ENCODE measurements around the gene MYO1D. TPM values are rescaled to one million over a fixed set of nuclear protein-coding genes. Genes with fewer than 3 reads are reported as not detected.

Gene MYO1D
- total RNA-seq, 1 experiment from 2014 or later = 23.5 TPM

DNA sequence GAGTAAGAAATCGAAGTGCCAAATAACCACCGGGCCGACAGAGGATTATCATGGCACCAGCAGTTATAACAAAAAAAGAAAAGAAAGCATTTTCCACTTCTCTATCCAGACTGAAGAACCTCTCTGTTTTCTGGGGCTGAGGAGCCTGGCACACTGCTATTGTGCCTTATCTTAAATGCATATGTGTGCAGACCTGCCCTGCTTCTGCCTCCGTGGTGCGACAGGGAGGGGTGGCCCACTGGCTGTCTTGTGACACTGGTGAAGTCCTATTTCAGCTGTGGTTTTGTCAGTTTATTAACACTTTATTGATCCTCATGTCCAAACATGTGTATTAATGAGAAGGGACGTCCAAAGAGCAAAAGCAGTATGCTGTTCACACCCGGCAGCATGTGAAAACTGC lies 334.7 kb downstream of the MYO1D start:
- Histone ChIP-seq H3K4me2 (ENCODE audit: low read length) (no peak overlapping the region), H2AFZ (ENCODE audit: low read length) (no peak overlapping the region), H3K36me3 (ENCODE audit: low read depth, low read length) (no peaks in the 10 kb centered on the region), H3K27ac (ENCODE audit: low read length) (no peak overlapping the region), H3K9ac (ENCODE audit: low read length) (no peak overlapping the region), H3K4me1 (ENCODE audit: insufficient read depth, low read length) (no peaks in the 10 kb centered on the region), H3F3A (ENCODE audit: low read length, unreplicated experiment) (no peaks in the 10 kb centered on the region), H4K20me1 (ENCODE audit: low read length) (no peaks in the 10 kb centered on the region), H3K27me3 (ENCODE audit: low read length) (no peaks in the 10 kb centered on the region), H3K9me3 (ENCODE audit: low read length) (no peaks in the 10 kb centered on the region), H3K79me2 (ENCODE audit: low read length) (no peaks in the 10 kb centered on the region), H3K9me2 (replicated peaks; ENCODE audit: low read length) (no peaks in the 10 kb centered on the region), H3K4me3 (ENCODE audit: low read length) (no peak overlapping the region)
- DNase-seq (no peak), ATAC-seq (no peak)
- no TSS peak for BruUV-seq (replicated peaks)
- TF ChIP-seq EZH2phosphoT487 (IDR thresholded peaks at IDR 0.05; ENCODE audit: borderline replicate concordance, low read length) (no peak), EZH2 (IDR thresholded peaks at IDR 0.05; ENCODE audit: low read length, unreplicated experiment) (no peak), CTCF (conservative IDR thresholded peaks at IDR 0.05; ENCODE audit: low read depth, low read length) (no peak)
- intact Hi-C loops (cut with micrococcal nuclease) = no loop called here
- ChIA-PET POLR2A (ENCODE audit: unreplicated experiment) (no interaction called here), CTCF (no interaction called here)

DNA sequence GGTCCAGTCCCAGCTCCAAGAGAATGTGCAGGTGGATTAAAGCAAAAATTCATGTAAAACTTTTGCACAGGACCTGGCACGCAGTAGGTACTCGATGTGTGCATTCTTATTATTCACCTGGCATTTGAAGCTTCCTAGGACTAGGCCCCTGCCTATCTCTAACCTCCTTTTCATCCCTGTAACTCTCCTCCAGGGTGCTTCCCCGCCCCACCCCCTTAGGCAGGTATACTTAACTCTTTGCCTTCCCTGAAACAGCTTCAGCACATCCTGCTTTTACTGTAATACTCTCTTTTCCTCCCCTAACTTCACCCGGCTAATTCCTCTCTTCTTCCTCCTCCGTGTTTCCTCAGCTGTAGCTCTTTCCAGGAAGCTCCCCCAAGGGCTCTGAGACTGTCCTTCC lies 335.3 kb downstream of the MYO1D start:
- POLR2A ChIA-PET (ENCODE audit: unreplicated experiment) = no interaction called here
- CTCF ChIA-PET = no interaction called here
- ATAC-seq = no peak
- H2AFZ ChIP-seq (ENCODE audit: low read length) = no peak overlapping the region
- H3K27ac ChIP-seq (ENCODE audit: low read length) = no peak overlapping the region
- DNase-seq = no peak
- H3K4me3 ChIP-seq (ENCODE audit: low read length) = no peak overlapping the region
- H3K27me3 ChIP-seq (ENCODE audit: low read length) = no peaks in the 10 kb centered on the region
- H3K9ac ChIP-seq (ENCODE audit: low read length) = no peak overlapping the region
- H3K4me1 ChIP-seq (ENCODE audit: insufficient read depth, low read length) = no peaks in the 10 kb centered on the region
- BruUV-seq (replicated peaks) = no TSS peak
- no peaks in the 10 kb centered on the region for H3K9me2 ChIP-seq (replicated peaks; ENCODE audit: low read length)
- no peaks in the 10 kb centered on the region for H3K9me3 ChIP-seq (ENCODE audit: low read length)
- TF ChIP-seq CTCF (conservative IDR thresholded peaks at IDR 0.05; ENCODE audit: low read depth, low read length) (no peak), EZH2 (IDR thresholded peaks at IDR 0.05; ENCODE audit: low read length, unreplicated experiment) (no peak), EZH2phosphoT487 (IDR thresholded peaks at IDR 0.05; ENCODE audit: borderline replicate concordance, low read length) (no peak)
- intact Hi-C loops (cut with micrococcal nuclease) = no loop called here
- no peaks in the 10 kb centered on the region for H4K20me1 ChIP-seq (ENCODE audit: low read length)
- H3F3A ChIP-seq (ENCODE audit: low read length, unreplicated experiment) = no peaks in the 10 kb centered on the region
- H3K36me3 ChIP-seq (ENCODE audit: low read depth, low read length) = no peaks in the 10 kb centered on the region
- H3K79me2 ChIP-seq (ENCODE audit: low read length) = no peaks in the 10 kb centered on the region
- H3K4me2 ChIP-seq (ENCODE audit: low read length) = no peak overlapping the region

DNA sequence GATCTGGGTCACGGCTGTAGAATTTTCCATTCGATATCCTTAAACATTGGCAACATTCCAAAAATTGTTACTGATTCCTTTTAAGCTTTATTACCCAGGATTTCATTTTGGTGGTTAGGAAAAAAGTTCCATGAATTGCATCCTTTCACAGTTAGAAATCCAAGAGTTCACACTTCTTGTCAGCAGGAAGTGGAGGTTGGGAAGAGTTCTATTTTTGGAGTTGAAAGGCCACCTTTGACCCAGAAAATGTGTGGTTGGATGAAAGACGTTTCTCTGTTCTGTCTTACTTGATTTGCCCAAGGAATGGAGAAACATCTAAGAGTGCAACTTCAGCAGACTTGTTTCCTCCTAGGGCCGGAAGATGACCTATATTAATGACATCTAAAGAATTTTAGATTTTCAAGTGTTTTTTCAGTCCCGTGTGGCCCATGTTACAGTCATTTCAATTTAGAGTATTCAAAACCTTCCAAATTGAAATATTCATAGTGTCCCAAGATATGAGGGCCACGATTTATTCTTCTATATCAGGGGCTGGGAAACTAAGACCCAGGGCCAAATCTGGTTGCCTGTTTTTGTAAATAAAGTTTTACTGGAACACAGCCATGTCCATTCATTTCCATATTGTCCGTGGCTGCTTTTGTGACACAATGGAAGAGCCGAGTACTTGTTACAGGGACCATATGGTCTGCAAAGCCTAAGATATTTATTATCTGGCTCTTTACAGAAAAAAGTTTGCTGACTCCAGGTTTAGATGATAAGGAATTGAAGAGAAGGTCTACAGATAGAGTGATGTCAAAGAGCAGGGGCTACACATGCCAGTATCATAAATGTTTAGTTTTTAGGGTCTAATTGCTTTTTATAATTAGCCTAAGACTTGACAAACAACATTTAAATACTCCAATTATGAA lies 339.9 kb downstream of the MYO1D start:
- H3K36me3 ChIP-seq (ENCODE audit: low read depth, low read length) = no peaks in the 10 kb centered on the region
- intact Hi-C loops (cut with micrococcal nuclease) = no loop called here
- TF ChIP-seq EZH2phosphoT487 (IDR thresholded peaks at IDR 0.05; ENCODE audit: borderline replicate concordance, low read length) (no peak), EZH2 (IDR thresholded peaks at IDR 0.05; ENCODE audit: low read length, unreplicated experiment) (no peak), CTCF (conservative IDR thresholded peaks at IDR 0.05; ENCODE audit: low read depth, low read length) (no peak)
- no peak overlapping the region for H3K9ac ChIP-seq (ENCODE audit: low read length)
- no peaks in the 10 kb centered on the region for H3K27me3 ChIP-seq (ENCODE audit: low read length)
- DNase-seq = no peak
- no peaks in the 10 kb centered on the region for H3K79me2 ChIP-seq (ENCODE audit: low read length)
- H3K9me2 ChIP-seq (replicated peaks; ENCODE audit: low read length) = no peaks in the 10 kb centered on the region
- H4K20me1 ChIP-seq (ENCODE audit: low read length) = no peaks in the 10 kb centered on the region
- CTCF ChIA-PET = no interaction called here
- H3K27ac ChIP-seq (ENCODE audit: low read length) = no peak overlapping the region
- H3F3A ChIP-seq (ENCODE audit: low read length, unreplicated experiment) = no peaks in the 10 kb centered on the region
- BruUV-seq (replicated peaks) = no TSS peak
- POLR2A ChIA-PET (ENCODE audit: unreplicated experiment) = no interaction called here
- no peaks in the 10 kb centered on the region for H3K9me3 ChIP-seq (ENCODE audit: low read length)
- ATAC-seq = no peak
- no peaks in the 10 kb centered on the region for H3K4me1 ChIP-seq (ENCODE audit: insufficient read depth, low read length)
- H2AFZ ChIP-seq (ENCODE audit: low read length) = no peak overlapping the region
- no peak overlapping the region for H3K4me3 ChIP-seq (ENCODE audit: low read length)
- no peak overlapping the region for H3K4me2 ChIP-seq (ENCODE audit: low read length)
